ENCODE measurements around the gene PRM1.
A peak's percentile ranks its signal among the peaks of the same experiment; 100 is the strongest.

The PRM1 gene

DNA sequence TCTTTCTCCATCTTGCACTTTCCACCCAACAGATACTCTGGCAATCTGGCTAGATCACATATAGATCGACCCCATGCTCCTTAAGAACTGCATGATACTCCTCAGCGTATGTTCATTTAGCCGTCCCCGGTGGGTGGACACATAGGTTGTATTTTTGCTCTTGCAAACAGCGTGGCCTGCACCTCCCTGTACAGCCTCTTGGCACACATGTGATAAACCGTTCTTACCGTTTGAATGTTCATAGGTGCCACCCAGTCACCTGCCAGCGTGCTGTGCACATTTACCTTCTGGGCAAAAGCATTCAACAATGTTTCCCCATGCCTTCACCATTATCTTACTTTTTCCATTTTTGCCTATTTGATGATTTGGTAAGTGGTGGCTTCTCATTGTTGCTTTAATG, 18.2 kb downstream of the PRM1 start:
- Histone ChIP-seq H3K36me3 (no peaks in the 10 kb centered on the region), H3K4me2 (peak overlapping the region; percentile 59; the same call in 1 of the 2 replicates), H4K20me1 (no peaks in the 10 kb centered on the region), H3K27ac (no peak overlapping the region), H3K4me3 (no peak overlapping the region), H3K4me1 (peaks cover 48% of the 10 kb centered on the region), H3K9ac (no peak overlapping the region), H3K27me3 (no peaks in the 10 kb centered on the region), H3K9me3 (no peaks in the 10 kb centered on the region)
- no peak for TF ChIP-seq Cebpa-rat (IDR thresholded peaks at IDR 0.05)

DNA sequence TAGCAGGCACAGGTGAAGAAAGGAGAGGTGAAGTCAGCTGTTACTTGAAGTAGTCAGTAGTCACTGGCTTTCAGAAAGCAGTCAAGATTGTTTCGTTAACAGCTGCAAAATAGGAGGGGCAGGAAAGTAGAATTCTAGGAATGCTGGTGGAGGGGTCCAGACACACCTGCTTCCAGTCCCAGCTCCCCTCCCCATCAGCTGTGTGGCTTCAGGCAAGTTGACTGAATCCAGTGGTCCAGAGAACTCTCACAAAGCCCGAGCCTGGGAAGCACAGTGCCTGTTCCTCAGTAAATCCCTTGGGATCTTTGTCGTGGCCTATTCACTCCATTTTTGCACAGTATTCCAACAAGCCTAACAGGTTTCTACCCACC, 20.5 kb downstream of the PRM1 start:
- H3K4me1 ChIP-seq, result peaks cover 55% of the 10 kb centered on the region
- H3K27me3 ChIP-seq, result no peaks in the 10 kb centered on the region
- TF ChIP-seq Cebpa-rat (IDR thresholded peaks at IDR 0.05), result no peak
- H3K36me3 ChIP-seq, result no peaks in the 10 kb centered on the region
- no peak overlapping the region for H3K27ac ChIP-seq
- H3K4me3 ChIP-seq, result no peak overlapping the region
- no peak overlapping the region for H3K4me2 ChIP-seq
- no peak overlapping the region for H3K9ac ChIP-seq
- peaks cover under 1% of the 10 kb centered on the region; the same call in 1 of the 2 replicates for H4K20me1 ChIP-seq
- H3K9me3 ChIP-seq, result no peaks in the 10 kb centered on the region

DNA sequence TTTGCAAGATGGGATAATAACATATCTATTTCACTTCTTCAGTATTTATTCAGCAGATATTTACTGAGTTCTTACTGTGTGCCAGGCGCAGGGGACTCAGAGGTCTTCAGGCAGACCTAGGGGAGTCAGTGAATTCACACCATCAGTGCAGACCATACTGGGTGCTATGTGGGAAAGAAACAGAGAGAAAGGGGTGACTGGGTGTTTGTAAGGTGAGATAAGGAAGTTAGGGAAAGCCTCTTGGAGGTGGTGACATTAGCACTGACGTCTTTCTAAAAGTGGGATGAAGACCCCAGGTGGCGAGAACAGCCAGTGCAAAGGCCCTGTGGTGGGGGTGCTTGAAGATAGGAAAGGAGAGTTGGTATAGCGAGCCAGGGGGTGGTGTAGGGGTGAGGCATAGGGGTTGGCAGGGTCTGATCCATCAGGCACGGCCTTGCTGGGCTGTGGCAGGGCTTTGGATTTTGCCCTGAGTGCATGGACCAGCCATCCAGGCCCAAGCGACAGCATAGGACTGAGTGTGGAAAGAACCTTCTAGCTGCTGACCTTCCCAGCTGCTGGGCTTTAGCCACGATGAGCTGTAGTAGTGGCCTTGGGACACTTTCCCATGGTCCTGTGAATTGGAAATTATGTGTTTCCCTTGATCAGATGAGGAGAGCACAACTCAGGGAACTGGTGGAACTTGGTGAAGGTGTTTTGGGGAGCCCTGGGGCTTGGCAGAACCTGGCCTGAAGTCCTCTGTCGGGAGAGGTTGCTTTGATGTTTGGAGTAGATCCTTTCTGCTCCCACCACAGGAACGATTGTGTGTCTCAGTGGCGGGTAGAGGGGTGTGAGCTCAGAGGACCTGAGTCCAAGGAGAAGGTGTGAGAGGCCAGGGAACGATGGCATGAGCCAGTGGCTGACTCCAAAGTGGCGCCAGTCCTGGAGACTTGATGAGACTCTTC, 21.2 kb downstream of the PRM1 start:
- H4K20me1 ChIP-seq, result peaks cover 7% of the 10 kb centered on the region; the same call in 1 of the 2 replicates
- no peak overlapping the region for H3K27ac ChIP-seq
- no peaks in the 10 kb centered on the region for H3K9me3 ChIP-seq
- no peaks in the 10 kb centered on the region for H3K36me3 ChIP-seq
- peaks cover 59% of the 10 kb centered on the region for H3K4me1 ChIP-seq
- H3K4me3 ChIP-seq, result no peak overlapping the region
- TF ChIP-seq Cebpa-rat (IDR thresholded peaks at IDR 0.05), result no peak
- H3K9ac ChIP-seq, result no peak overlapping the region
- H3K27me3 ChIP-seq, result no peaks in the 10 kb centered on the region
- peak overlapping the region; percentile 81 for H3K4me2 ChIP-seq

DNA sequence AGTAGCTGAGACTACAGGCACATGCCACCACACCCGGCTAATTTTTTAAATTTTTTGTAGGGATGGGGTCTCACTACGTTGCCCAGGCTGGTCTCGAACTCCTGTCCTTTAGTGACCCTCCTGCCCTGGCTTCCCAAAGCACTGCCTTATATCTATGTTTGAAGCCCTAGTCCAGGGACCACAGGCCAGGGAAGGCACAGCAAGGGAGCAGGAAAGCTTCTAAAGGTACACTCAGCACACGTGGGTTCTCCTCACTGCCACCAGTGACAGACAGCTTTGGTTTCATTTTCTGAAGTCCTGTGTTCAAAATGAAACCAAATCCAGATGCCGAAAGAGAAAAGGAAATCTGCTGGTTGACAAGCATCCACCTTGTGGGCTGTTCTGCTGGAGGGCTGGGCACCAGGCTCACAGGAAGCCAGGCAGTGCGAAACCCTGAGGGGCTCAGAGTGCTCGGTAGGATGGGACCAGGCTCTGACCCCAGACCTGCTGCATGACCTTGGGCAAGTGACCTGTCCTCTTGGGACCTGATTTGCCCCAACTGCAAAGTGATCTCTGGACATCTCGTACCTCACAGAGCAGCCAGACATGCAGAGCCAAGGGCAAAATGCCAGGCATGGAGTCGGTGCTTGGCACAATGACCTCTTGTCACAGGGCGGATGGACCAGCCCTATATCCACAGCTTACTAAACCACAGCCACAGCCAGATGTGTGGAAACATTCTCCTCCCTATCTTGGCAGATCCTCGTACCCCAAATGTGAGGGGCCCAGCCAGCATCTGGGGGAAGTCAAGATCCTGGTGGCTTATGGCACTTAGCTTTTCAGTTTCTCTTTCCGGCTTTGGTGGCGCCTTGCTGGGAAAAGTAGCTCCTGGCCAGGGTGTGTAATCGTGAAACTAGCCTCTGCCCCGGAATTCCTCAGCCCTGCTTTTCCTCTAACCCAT, 22.3 kb downstream of the PRM1 start:
- Histone ChIP-seq H3K36me3 (no peaks in the 10 kb centered on the region), H3K4me3 (no peak overlapping the region), H3K9ac (peak overlapping the region; percentile 21; the same call in 1 of the 2 replicates), H3K4me2 (peak overlapping the region; percentile 81), H3K9me3 (no peaks in the 10 kb centered on the region), H3K27me3 (no peaks in the 10 kb centered on the region), H4K20me1 (peaks cover 18% of the 10 kb centered on the region), H3K27ac (no peak overlapping the region; the same call in 1 of the 2 replicates), H3K4me1 (peaks cover 61% of the 10 kb centered on the region)
- no peak for TF ChIP-seq Cebpa-rat (IDR thresholded peaks at IDR 0.05)

DNA sequence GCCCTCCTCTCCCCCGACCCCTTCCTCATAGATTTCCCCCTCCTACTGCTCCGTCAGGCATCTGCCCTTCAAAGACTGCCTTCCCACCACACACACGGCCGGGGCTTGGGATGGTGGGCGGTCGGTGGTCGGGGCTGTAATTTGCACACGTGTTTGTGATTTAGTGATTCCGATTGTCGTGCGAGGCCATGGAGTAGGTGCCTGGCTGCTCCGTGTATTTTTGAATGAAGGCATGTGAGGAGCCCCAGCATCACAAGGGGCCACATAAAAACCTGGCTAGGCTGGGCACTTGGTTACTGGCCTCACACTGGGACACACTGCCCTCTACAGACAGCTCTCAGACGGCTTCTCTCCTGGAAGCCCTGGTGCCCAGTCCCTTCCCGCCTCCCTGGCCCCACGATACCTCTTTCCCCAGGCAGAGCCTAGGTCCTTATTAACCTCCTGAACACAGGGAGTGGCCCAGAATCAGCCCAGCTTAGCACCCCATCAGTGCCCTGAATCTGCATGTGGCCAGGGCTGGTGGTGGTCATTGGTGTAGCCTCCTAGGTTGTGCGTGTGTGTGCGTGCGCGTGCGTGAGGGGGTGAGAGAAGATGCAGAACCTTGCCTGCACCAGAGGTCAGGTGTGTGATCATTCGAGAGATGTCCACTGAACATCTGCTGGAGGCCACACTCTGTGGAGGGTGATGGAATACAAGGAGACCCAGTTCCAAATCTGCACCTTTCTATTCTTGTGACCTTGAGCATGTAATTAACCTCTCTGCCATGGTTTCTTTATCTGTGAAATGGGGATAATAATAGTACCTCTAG, 23.8 kb downstream of the PRM1 start:
- Histone ChIP-seq H3K27ac (peak overlapping the region; percentile 91; the same call in 1 of the 2 replicates), H3K4me1 (peaks cover 66% of the 10 kb centered on the region), H3K27me3 (no peaks in the 10 kb centered on the region), H4K20me1 (peaks cover 33% of the 10 kb centered on the region), H3K4me3 (peak overlapping the region; percentile 75), H3K36me3 (no peaks in the 10 kb centered on the region), H3K9me3 (no peaks in the 10 kb centered on the region), H3K9ac (peak overlapping the region; percentile 85), H3K4me2 (peak overlapping the region; percentile 100)
- TF ChIP-seq Cebpa-rat (IDR thresholded peaks at IDR 0.05), result no peak

DNA sequence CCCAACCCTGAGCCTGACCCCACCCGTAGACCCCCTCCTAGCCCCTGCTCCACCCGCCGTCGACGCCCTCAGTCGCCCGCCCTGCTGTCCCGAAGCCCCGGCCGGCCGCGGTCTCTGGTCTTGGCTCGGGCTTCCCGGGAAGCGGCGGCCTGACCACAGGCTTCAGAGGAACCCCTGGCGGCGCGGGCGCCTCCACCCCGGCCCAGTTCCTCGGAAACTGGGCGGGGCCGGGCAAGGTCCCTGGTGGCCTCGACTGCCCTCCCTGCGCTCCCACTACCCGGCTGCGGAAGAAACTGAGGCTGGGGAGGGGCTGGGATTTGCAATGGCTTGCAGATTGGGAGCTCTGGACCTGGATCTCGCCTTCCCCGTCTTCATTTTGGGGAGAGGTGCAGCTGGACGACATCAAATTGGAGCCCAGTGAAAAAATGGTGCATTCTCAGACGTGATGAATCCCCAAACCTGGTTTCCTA, 24.4 kb downstream of the PRM1 start:
- no peak for TF ChIP-seq Cebpa-rat (IDR thresholded peaks at IDR 0.05)
- Histone ChIP-seq H3K4me3 (peak overlapping the region; percentile 75), H3K4me2 (peak overlapping the region; percentile 100), H4K20me1 (peaks cover 39% of the 10 kb centered on the region), H3K27ac (peak overlapping the region; percentile 91), H3K4me1 (peaks cover 72% of the 10 kb centered on the region), H3K27me3 (no peaks in the 10 kb centered on the region), H3K9me3 (no peaks in the 10 kb centered on the region), H3K36me3 (no peaks in the 10 kb centered on the region), H3K9ac (peak overlapping the region; percentile 85)

DNA sequence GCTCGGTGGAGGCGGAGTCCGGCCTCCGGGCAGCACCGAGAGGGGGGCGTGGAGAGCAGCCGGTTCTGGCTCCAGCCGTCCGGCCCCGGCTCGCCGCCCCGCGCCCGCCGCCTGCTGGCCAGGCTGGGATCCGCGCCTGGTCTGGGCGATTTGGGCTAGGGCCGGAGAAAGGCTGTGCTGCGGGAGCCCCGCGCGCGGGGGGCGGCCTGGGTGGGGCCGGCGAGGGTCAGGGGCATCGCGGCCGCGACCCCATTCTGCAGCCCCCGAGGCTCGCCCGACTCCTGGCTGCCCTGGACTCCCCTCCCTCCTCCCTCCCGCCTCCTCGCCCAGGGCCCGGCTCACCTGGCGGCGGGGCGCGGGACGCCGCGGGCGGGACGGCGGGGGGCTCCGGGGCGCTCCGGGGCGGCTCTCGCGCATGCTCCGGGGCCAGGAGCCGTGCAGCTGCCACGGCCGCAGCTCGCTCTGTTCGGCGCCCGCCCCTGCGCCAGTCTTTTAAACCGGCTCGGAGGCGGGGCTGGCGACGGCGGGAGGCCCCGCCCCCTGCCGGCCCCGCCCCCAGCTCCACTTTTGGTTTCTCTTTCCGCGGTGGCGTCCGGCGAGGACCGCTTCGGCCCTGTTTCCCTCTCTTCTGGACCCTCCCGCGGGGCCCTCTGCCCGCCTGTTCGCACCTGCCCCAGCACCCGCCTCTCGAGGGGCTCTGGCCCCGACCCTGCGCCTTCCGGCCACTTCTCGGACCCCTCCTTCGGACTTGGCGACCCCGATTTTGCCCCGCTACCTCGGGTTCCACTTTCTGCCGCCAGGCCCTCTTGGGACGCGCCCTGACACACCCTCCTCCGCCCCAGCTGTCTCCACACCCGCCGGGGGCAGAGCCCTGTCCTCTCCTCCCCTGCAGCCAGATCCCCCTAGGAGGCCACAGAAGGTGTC, 25.1 kb downstream of the PRM1 start, which contains the start of gene SOCS1:
SOCS1 (minus strand) TSS at position 468 of the 924 bp plus-strand sequence. CDS start 726 bp downstream, outside the sequence.
- Histone ChIP-seq H3K36me3 (no peaks in the 10 kb centered on the region), H3K27me3 (no peaks in the 10 kb centered on the region), H3K4me1 (peaks cover 76% of the 10 kb centered on the region), H4K20me1 (peaks cover 46% of the 10 kb centered on the region), H3K27ac (peak within 1 kb of the TSS; percentile 91), H3K4me2 (peak within 1 kb of the TSS; percentile 100), H3K9me3 (no peaks in the 10 kb centered on the region), H3K9ac (peak within 1 kb of the TSS; percentile 85), H3K4me3 (peak within 1 kb of the TSS; percentile 75)
- TF ChIP-seq Cebpa-rat (IDR thresholded peaks at IDR 0.05), result no peak

All from BLaER1 (cell line).